ENCODE results near the gene CD109. TPM values are rescaled to one million over a fixed set of nuclear protein-coding genes. Genes with fewer than 3 reads are reported as not detected.

CD109 gene
- polyA plus RNA-seq, 1 donor from 2014 or later, result 0.07 TPM

GRCh38 chr6:73768558-73768957, 72.6 kb downstream of the CD109 start:
- no peak for TF ChIP-seq EP300 (conservative IDR thresholded peaks at IDR 0.05; ENCODE audit: poor library complexity, severe bottlenecking)
- TF ChIP-seq EZH2 (IDR thresholded peaks at IDR 0.05; ENCODE audit: borderline replicate concordance, insufficient read depth, low read length, poor library complexity, severe bottlenecking), result no peak
- no peak for TF ChIP-seq REST (IDR thresholded peaks at IDR 0.05; ENCODE audit: borderline replicate concordance)
- TF ChIP-seq CTCF (IDR thresholded peaks at IDR 0.05; ENCODE audit: poor library complexity, severe bottlenecking), result no peak
- TF ChIP-seq SMC3 (conservative IDR thresholded peaks at IDR 0.05; ENCODE audit: poor library complexity), result no peak
- TF ChIP-seq MXI1 (conservative IDR thresholded peaks at IDR 0.05; ENCODE audit: poor library complexity, severe bottlenecking), result no peak
- TF ChIP-seq POLR2AphosphoS5 (IDR thresholded peaks at IDR 0.05), result no peak
- no peak for TF ChIP-seq RAD21 (conservative IDR thresholded peaks at IDR 0.05)
- no peak for TF ChIP-seq TAF1 (IDR thresholded peaks at IDR 0.05; ENCODE audit: low read depth)
- Histone ChIP-seq H3K36me3 (ENCODE audit: insufficient read depth, low read length) (no peaks in the 10 kb centered on the region), H4K20me1 (ENCODE audit: insufficient read depth) (no peaks in the 10 kb centered on the region), H3K27me3 (ENCODE audit: insufficient read depth, low read depth, low read length) (no peaks in the 10 kb centered on the region), H2AFZ (ENCODE audit: low read depth, low read length) (no peak overlapping the region), H3K27ac (ENCODE audit: low read length) (no peak overlapping the region), H3F3A (ENCODE audit: insufficient read depth, low read length, poor library complexity, severe bottlenecking) (no peaks in the 10 kb centered on the region), H3K4me3 (ENCODE audit: low read length) (no peak overlapping the region), H3K9ac (ENCODE audit: low read length) (no peak overlapping the region), H3K9me3 (ENCODE audit: low read length) (no peaks in the 10 kb centered on the region), H3K79me2 (replicated peaks; ENCODE audit: insufficient read depth, low read length) (no peaks in the 10 kb centered on the region), H3K9me2 (ENCODE audit: insufficient read depth, low read length) (no peaks in the 10 kb centered on the region), H3K4me2 (ENCODE audit: low read length) (no peak overlapping the region)

GRCh38 chr6:73769976-73770375, 74.0 kb downstream of the CD109 start:
- TF ChIP-seq POLR2AphosphoS5 (IDR thresholded peaks at IDR 0.05) (no peak), TAF1 (IDR thresholded peaks at IDR 0.05; ENCODE audit: low read depth) (no peak), MXI1 (conservative IDR thresholded peaks at IDR 0.05; ENCODE audit: poor library complexity, severe bottlenecking) (no peak), SMC3 (conservative IDR thresholded peaks at IDR 0.05; ENCODE audit: poor library complexity) (no peak), CTCF (IDR thresholded peaks at IDR 0.05; ENCODE audit: poor library complexity, severe bottlenecking) (no peak), REST (IDR thresholded peaks at IDR 0.05; ENCODE audit: borderline replicate concordance) (no peak), RAD21 (conservative IDR thresholded peaks at IDR 0.05) (no peak), EZH2 (IDR thresholded peaks at IDR 0.05; ENCODE audit: borderline replicate concordance, insufficient read depth, low read length, poor library complexity, severe bottlenecking) (no peak), EP300 (conservative IDR thresholded peaks at IDR 0.05; ENCODE audit: poor library complexity, severe bottlenecking) (no peak)
- Histone ChIP-seq H3K9ac (ENCODE audit: low read length) (no peak overlapping the region), H3K9me2 (ENCODE audit: insufficient read depth, low read length) (no peaks in the 10 kb centered on the region), H3K4me3 (ENCODE audit: low read length) (no peak overlapping the region), H3K4me2 (ENCODE audit: low read length) (no peak overlapping the region), H3K79me2 (replicated peaks; ENCODE audit: insufficient read depth, low read length) (no peaks in the 10 kb centered on the region), H4K20me1 (ENCODE audit: insufficient read depth) (no peaks in the 10 kb centered on the region), H3F3A (ENCODE audit: insufficient read depth, low read length, poor library complexity, severe bottlenecking) (no peaks in the 10 kb centered on the region), H3K36me3 (ENCODE audit: insufficient read depth, low read length) (no peaks in the 10 kb centered on the region), H3K27me3 (ENCODE audit: insufficient read depth, low read depth, low read length) (no peaks in the 10 kb centered on the region), H3K9me3 (ENCODE audit: low read length) (no peaks in the 10 kb centered on the region), H2AFZ (ENCODE audit: low read depth, low read length) (no peak overlapping the region), H3K27ac (ENCODE audit: low read length) (no peak overlapping the region)
